CD4-positive, alpha-beta T cell treated with Interleukin-1 beta for 1 hour (primary cell): ENCODE results near the gene GLIS1.

Experiments
- DNase-seq, 2 donors: peaks; one replicate each; pipeline ENCODE4 v3.0.0-alpha.2; 2020 to 2022

The GLIS1 gene

DNA sequence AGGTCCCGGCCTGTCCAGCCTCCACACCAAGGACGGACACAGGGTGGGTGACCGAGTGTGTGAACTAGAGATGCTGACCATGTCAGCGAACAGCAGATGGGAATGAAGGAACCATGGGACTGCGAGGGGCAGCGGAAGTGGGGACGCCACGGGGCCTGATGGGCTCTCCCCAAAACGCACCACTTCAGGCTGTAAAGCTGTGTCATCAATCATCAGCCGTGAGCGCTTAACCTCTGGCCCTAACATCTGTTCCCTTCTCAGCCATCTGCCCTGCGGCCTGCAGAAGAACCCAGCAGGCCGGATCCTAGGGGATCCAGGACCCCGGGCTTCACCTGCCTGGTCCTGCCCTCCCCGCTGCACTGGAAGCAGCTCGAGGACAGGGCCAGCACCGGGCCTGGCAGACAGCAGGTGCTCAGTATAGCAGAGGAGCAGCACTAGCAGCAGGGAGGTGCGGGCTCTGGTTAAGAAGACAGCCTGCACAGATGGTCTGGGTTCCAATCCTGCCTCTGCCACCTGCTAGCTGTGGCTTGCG is 221.1 kb downstream of the GLIS1 start:
- DNase-seq: no peak

DNA sequence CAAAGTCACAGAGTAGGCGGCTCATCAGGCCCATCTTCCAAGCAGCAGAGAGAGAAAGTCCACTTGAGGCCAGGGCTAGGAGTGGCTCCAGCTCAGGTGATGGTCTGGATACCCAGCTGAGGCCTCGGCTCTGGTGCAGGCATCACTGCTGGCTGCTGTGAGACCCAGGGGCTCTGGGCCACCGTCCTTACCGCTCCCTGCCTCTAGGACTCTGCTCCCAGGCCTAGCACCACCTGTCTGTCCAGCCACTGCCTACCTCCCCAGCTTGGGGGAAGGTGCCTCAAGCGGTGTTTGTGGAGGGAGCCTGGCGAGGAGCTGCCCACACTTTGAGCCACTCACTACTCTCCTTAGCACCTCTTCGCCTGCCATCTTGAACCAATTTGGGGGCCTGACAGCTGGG is 221.9 kb downstream of the GLIS1 start:
- no peak for DNase-seq

DNA sequence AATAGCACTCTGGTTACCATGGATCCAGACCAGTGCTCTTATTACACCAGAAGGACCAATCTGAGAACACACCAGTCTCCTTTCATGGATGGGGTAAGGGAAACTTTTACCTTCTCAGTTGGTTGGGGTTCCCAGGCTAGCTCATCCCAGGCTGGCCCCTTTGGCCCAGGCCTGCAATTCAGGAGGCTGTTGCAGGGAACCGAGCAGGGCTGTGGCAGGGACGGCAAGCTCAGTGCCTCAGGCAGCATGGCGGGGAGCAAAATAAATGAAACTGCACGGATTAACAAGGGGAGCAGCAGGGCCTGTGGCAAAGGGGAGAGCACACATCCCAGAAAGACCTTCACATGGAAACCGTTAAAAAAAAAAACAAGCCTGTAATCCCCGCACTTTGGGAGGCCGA is 222.8 kb downstream of the GLIS1 start:
- DNase-seq: no peak

DNA sequence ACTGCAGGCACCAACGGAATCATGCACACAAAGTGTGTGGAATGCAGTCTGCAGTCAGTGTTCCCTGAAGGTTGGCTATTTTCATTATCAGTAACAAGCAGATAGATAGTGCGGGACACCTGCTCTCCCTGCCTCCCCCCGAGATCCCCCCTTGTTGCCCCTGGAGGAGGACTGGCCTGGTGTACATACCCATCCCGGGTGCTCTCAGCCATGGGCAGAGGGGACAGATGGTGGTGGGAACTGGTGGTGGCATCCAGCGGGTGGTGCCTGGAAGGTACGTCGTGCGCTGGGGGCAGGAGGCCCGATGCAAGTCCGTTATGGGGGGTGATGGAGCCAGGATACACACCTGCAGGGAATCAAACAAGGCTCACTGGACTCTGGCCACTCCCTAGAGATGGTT is 224.5 kb downstream of the GLIS1 start:
- DNase-seq: no peak

DNA sequence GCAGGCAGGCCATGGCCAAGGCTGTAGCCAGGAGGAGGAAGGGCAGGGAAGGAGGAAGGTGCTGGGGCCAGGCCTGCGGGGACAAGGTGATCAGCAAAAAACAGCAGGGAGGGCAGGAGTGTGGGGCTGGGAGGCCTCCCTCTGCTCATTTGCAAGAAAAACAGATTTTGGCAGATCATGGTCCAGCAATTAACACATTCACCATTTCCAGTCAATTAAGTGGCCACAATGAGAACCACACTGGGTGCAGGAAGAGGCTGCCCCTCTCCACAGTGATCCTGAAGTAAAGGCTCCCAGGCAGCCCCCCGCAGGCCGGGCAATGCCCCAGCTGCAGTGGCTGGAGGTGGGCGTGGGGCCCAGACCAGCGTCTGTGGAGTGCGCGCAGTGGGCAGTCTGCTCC is 225.1 kb downstream of the GLIS1 start:
- no peak for DNase-seq

DNA sequence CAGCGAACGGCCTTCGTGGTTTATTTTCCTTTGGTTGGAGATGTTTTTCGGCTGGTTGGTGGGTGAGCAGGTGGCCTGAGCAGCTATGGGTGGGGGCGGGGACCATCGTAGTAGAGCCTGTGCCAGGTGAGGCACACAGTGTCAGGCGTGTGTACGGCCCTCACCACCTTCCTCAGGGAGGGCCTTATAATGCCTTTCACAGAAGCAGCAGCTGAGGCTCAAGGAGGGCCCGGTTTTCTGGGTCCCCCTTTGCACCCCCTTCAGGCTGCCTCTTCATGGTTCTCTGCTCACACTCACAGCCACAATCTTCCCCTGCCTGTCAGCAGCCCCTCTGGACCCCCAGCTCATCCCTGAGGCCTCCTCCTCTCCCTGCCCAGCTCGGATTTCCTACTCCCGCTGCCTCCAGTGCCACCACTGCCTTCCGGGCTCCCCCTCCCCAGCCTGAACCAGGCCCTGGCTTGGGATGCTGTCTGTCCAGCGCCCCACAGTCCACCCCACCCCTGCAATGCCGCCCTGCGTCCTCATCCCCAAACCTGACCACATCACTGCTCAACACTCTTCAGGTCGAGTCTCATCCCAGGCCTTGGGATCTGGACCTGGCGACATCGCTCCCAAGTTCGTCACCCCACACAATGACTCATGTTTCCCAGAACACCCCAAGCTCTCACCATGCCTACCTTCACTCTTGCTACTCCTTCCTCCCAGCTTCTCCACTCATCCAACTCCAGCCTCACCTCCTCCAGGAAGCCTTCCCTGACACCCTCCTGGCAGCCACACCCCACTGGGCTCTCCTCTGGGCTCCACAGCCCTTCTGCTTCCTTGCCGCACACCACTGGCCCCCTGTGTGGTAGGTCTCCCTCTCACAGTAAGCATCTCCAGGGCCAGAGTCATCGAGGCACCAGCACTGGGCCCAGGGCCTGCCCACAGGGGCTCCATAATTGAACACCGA is 225.9 kb downstream of the GLIS1 start:
- no peak for DNase-seq

DNA sequence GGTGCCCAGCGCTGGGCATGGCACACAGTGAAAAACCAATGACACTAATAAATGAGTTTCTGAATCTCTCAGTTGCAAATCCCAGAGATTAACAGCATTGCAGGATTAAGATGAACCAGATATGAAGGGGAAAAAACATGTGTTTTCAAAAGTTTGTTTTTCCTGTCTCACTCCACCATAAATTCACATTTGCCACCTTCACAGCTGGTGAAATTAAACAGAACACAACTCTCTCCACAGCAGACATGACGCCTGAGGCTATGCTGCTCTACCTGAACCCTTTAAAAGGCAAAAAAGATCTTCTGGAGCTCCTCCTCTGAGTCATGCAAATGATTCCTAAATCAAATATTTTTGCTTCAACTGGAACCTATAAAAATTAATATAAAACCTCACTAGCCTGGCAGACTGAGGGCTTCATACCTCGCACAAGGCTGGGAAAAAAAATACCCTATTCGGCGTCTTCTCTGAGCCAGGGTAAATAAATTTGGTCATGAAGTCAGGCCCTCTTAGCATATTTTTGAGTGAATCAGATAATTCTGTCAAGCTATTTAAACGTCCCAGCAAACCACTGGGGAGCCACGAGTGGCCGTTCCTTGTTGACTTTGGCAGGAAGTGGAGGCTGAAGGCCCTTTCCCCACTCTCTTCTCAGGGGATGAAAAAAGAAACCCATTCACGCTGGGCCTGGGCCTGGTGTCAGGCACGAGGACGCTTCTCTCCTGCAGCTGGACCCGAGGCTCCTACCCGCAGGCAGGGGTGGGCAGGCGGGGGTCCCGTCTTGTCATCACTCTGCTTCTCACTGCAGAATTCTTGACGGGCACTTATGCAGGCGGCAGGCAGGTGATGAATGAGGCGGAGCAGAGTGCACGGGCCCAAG is 226.8 kb downstream of the GLIS1 start:
- DNase-seq: no peak

DNA sequence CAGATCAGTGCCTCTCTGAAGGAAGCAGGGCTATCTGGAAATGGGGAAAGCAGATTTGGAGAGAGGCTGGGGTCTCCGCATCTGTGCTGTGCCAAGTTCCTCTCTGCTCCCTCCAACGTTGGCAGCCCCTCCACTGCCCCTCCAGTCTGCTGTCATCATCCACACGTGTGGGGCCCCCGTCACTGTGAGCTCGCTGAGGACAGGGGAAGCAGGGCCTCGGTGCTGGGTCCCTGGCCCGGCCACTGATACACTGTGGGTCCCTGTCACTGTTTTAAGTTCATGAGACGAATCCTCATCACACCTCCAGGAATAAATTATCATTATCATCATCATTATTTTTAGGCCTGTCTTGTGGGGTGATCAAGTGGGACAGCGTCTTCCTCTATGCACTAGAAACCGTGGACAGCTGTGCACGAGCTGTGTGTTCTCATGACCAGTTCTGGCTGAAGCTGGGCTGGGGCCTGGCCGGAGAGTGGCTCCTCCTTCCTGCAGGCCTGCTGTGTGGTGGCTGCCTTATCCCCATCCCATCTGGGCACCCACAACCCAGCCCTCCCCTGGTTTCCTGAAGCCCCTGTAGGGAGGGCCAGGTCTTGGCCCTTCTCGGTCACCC is 227.5 kb downstream of the GLIS1 start:
- no peak for DNase-seq

DNA sequence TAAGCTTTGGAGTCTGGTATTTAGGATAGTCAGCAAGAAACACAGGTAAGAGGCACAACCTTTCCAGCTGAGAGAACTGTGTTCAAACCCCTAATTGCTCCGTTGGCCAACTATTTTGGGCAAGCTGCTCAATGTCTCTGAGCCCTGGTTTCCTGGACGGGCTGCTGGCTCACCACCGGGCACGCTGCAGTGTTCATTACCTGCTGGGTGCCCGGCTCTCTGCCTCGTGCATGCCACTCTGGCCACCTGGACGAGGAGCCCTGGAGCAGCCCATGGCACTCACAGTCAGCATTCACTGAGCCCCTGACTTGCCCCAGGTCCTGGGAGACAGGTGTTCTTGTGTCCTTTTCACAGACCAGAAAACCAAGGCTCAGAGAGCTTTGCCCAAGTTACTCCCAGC is 228.7 kb downstream of the GLIS1 start:
- DNase-seq: no peak

DNA sequence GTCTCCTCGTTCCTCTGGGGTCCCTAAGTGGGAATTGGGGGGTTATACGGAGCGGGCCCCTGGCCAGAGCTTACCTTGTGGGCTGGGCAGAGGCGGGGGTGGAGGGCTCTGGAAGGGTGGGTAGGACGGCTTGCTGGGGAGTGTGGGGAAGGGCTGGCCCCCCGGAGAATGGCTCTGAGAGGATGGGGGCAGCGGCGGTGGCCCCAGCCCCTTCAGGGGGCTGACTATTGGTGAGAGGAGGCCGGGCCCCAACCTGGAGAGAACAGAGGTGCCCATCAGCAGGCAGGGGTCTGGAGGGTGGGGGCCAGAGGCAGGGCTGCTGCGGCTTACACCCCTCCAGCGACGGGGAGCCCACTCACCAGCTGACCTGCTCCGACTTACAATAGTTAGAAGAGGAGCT is 229.2 kb downstream of the GLIS1 start:
- DNase-seq: no peak

DNA sequence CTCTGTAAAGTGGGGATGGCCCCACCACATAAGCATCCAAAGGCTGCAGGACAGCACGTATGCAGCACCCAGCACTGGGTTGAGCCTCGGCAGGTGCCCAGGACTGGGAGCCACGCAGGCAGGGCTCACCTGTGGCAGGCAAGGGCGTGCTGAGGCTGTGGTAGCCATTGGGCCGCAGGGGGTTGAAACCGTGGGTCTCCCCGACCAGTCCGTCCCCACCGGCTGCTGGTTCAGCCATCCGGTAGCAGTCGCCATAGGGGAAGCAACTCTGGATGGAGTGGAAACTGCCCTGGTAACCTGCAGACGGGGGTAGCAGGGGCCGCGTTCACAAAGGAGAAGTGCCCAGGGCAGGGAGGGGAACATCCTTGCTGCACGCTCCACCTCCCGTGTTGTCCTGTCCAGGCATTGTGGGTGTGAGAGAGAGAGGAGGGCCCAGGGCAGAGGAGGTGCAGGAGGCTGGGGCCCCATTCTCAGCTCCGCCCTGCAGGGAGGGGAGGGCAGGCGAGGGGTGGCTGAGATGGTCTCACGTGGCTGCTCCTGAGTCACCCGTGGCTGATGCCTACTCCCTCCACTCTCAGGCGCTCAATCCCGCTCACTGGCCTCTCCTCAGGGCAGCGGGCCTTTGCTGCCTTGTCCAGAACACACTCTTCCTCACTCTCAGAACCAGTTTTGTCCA is 229.8 kb downstream of the GLIS1 start:
- peak in 1 of 2 donors; percentile 7 for DNase-seq

DNA sequence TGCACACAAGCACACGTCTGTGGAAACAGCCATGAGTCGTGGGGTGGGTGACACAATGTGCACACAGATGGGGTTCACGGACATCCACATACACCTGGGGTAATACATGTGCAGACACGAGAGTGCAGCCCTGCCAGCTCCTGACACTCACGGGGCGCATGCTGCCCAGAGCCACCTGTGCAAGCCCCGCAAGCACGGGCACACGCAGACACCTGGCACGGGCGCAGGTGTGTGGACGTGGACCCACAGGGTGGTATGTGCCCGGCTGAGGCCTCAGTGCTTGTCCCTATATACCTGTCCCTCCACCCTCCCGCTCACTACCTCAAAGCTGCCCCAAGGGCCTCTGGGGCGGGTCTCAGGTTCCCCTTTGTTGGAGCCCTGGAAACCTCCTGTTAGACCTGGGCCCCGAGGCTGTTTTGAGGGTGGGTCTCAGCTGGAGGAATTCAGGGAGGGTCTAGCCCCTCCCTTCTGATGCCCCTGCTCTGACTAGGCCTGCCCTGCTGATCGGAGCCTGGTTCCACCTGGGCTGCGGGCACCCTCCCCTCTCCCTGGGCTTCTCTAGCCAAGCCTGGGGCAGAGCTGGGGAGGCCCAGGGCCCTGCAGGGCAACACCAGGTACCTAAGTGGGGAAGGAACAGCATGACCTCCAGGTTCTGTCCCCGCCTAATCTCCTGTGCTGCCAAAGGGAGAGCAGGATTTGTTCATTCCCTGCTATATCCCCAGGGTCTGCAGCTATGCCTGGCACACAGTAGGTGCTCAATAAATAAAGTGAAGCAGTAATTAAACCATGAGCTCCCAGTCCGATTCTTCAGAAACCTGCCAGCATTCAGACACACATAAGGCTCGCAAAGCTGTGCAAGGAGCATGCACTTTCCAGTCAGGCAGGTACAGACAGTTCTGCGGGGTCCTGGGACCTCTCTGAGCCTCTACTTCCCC is 230.6 kb downstream of the GLIS1 start:
- no peak for DNase-seq

DNA sequence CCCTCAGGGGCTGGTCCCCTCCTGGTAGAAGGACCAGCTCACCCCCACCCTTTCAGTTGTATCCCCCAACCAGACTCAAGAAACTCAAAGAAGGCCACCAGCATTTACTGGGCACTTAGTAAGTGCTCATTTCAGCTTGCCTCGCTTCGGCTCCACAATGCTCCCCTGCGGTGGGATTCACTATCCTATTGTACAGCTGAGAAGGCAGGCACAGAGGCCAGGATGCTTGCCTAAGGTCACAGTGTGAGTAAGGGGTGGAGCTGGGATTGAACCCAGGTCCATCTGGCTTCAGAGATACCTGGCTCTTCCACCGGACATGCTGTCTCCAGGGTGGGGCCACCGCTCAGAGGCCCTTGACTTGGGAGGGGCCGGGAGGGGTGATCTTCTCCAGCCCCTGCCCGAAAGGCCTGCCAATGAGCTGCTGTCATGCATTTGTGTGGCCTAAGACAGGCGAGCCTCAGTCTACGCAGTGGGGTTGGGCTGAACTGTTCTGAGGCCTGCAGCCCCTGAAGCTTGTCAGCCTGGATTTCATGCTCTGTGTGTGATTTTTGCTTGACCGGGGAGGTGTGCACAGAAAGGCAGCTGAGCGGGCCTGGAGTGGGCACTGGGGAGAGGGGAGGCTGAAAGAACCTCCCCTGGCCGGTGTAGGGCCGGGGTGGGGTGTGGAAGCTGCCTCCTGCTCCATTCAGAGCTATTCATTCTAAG is 231.7 kb downstream of the GLIS1 start:
- DNase-seq: no peak

DNA sequence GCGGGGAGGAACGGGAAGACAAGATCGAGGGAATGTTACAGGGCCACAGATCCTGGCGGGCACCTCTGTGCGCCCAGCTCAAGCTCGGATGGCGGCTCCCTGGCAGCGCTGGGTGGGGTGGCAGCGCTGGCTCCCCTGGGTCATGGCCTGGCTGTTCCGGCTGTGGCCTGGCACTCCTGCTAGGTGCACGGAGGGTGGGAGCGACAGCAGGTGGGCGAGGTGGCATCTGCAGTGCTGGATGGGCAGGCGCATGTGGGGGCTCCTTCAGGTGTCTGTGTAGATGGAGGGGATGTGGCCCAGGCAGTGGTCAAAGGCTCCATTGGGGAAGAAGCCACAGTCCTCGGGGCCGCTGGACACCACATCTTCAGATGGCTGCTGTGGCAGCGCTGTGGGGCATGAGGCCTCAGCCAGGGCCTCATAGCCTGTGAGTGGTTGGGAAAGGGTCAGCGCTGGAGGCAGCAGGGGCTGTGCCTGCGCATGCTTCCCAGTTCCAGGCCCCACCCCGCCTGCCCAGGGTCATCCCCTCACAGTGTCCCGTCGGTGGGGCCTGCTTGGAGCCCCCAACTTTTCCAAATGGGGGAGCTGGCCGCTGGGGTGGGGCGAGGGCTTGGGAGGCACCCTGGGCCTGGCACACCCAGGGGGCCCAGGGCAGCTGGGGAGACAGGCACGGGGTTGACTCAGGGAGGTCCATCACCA is 232.5 kb downstream of the GLIS1 start:
- no peak for DNase-seq

DNA sequence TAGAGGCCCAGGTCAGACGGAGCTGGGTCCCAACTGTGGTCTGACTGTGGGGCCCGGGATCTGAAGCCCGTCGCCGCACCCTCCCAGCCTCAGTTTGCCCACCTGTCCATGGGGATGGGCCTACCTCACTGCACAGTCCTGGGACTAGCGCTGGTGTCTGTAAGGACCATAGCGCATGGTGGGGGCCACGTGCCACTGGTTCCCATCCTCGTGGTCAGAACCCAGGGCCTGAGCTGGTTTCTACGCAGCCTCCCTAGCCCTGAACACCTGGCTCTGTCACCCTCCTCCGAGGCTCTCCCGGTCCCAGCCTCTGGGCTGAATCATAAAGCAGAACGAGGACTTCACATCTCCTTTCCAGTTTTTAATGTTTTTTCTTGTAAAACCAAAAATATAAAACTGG is 233.1 kb downstream of the GLIS1 start:
- no peak for DNase-seq

DNA sequence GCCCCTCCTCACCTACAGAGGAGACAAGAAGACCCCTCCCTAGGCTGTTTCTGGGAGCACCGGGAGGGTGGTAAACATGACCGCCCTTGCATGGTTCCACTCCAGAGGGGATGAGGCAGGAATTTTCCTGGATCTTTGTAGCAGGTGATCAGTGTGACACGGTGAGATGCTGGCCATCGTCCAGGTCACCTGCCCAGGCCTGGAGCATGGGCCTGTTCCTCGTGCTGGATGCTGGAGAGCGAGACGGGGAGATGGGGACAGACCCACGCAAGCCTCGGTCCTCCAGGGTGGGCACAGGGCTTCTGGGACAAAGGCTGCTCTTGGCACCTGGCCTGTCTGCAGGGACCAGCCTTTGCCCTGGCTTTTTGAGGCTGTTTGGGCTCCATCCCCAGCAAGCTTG is 233.6 kb downstream of the GLIS1 start:
- no peak for DNase-seq

DNA sequence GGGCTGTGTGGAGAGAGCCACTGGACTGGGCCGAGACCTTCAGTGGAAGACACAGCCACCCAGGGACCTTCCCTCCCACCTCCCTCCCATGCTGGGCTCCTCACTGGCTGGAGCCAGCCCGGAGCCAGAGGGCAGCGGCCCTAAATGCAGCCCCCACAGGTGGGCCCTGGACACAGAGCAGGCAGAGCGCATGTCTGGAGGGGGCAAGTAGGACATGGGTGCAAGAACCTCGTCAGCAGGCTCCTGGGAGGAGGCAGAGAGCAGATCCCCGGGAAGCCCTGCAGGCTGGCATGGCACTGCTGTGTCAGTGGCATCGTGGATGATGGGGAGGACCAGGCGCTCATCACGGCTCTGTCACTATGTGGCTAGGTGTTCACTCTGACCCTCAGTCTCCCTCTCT is 234.1 kb downstream of the GLIS1 start:
- DNase-seq: no peak

DNA sequence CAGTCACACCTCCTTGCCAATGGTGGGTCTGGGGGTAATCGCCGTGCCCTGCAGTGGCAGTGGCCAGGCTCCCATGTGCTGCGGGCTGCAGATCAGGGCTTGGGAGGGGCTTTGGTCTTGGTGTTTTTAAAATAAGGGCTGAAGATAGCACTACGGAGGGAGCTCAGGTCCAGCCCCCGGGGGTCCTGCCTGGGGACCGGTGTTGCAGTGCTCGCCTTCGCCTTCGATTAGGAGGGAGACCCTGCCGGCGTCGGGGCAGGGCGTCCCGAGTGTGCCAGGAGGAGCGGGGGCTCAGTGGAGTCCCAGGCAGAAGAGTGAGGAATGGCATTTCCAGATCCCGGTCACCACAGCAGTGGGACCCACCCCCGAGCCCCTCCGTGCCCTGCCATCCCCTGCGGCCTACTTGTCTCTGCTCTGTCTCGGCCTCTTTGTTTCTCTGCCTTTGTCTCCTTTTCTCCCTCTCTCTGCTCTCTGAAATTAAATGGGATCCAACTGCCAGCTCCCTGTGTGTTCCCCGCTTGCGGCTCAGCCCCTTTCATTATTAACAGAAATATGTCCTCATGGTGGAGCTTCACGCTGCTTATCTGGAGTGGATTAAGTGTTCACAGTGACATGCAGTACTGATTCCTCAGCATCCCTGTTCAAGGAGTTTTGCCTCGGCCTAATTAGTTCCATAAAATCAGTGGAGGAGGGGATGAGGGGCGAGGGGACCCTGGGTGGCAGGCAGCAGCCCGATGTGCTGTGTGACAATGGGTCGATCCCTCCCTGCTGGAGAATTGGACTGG is 235.3 kb downstream of the GLIS1 start:
- DNase-seq: no peak
